Activated CD4-positive, alpha-beta T cell treated with anti-CD3 and anti-CD28 coated beads, Interleukin-2, amount 50 U/mL, for 1 hour (primary cell): ENCODE measurements around the gene ZNF217.
"Not testable (repeated sequence)": the region's sequence is repeated elsewhere in the genome, so short reads cannot be mapped to it uniquely, and the experiment has no call there.

Experiments
- DNase-seq: peaks from one replicate; pipeline ENCODE4 v3.0.0-alpha.2; 2020

ZNF217 gene

DNA sequence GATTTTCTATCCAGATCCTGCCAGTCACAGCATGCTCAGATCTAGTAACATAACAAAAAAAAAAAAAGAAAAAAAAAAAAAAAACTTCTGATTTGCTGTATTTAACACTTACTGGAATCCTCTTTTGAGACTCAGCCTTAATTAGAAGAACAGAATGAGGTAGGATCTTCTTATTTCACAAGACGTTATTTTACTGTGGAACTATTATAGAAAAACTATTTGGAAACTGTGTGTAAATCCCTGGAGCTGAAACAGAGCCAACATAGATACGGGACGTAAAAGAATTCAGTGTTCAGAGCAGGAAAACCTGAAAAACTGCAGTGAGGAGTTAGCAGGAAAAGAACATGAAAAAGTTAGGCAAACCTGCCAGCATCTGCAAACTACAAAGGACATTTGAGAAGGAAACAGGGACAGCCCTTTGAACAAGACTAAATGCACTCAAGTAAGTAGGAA, 3.4 kb upstream of the ZNF217 start:
- DNase-seq, result no peak

GRCh38 chr20:53596189-53597001, 2.8 kb upstream of the ZNF217 start:
- not testable (repeated sequence) for DNase-seq

- DNase-seq, result not testable (repeated sequence)
Observed at GRCh38 chr20:53595742-53596141, 2.1 kb upstream of the ZNF217 start.

GRCh38 chr20:53595018-53595378, 1.4 kb upstream of the ZNF217 start:
- no peak for DNase-seq

GRCh38 chr20:53594068-53595017, 704 bp upstream of the ZNF217 start:
- peak; percentile 98 for DNase-seq

DNA sequence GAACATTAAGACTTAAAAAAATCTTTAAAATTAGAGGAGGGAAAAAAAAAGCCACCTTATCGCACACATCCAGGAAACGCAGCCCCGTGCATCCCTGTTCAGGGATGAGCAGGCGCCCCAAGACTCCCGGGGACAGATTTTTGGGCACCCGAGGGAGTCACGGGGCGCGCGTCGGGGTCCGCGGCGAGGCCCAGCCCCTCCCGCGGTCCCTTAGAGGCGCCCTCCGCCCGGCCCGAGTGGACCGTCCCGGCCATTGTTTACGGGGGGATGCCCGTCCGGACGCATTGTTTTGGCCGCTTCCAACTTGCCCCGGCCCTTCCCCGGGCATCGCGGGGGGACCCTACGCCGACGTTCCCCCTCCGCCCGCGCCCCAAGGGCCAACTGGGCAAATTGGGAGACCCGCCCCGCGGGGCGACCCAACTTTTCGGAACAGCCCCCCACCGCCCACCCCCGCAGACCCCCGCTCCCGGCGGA, 610 bp downstream of the ZNF217 start:
- peak; percentile 18 for DNase-seq

DNA sequence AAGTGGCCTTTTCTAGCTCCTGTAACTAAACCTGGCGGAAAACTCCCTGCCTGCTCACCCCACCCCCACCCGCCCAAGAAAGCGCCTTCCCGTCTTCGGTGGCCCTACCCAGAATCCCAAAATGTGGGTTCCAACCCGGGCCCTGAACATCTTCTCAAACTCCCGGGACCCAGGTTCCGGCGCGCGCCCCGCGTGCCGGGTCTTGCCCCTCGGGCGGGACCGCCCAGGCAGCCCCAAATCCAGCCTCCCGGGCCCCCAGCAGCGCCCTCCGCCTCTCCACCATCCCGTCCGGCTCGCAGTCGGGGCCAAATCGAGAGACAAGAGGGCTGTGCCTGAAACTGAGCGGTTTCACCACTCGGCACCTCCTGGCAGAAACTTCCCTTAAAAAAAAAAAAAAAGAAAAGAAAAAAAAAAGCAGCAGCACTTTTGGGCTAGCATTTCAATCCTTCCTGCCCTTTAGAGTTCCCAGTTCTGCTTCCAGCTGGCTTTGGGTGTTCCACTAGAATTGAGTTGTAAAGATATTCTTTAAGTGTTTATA, 1.1 kb downstream of the ZNF217 start:
- DNase-seq, result peak; percentile 43

DNA sequence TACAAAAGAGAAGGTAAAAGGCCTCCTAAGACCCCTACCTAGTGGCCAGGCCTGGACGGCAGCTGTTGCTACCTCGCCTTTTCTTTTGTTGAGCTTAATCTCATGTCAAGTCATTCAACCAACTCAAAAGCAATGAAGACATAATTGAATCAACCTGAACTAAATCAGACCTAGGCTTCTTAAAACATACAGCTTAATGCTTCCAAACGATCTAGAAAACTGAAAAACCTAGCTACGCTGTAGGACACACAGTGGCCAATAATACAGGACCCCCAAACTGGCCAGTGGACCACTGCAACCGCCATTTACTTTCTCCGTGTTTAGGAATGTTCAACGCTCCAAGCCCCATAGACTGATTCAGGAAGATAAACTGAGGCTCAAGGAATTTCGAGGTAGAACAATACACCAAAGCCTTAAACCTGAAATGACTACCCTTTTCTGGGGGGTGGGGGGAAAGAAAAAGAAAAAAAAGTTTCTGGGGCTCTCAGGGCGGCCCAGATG, 1.6 kb downstream of the ZNF217 start:
- not testable (repeated sequence) for DNase-seq

GRCh38 chr20:53591206-53591741, 2.4 kb downstream of the ZNF217 start:
- not testable (repeated sequence) for DNase-seq

- not testable (repeated sequence) for DNase-seq
Observed at GRCh38 chr20:53590608-53591007, 3.0 kb downstream of the ZNF217 start.

- not testable (repeated sequence) for DNase-seq
Observed at GRCh38 chr20:53590122-53590521, 3.5 kb downstream of the ZNF217 start.

DNA sequence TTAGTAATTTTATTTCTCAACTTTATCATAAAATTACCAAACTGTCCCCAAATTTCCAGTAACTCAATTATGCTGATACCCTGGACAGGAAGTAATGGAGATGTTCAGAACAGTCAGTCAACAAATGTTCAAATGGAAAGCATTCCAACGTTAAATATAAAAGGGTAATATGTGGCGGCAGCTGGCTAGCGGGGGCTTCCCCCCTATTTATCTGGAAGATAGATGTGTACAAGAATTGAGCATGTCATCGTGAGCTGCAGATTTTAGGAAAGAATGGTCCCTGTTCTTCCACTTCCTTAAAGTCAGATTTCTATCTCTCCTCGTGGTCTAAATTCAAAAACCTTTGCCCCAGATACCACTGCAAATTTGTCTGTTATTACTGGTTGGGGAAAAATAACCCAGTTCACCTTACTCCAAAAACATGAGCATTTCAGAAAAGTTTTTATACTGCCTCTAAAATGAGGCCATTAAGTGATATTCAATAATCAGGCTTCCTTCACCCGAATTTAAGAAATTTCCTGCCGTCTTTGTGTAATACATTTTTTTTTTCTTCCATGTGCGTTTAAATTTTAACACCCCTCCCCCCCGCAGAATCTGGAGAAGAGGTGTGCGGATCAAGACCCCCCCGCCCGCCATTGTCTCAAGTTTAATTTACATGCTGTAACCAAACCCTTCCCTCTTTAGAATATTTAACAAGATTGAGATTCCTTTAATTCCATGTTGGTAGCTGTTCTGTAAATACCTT, 4.1 kb downstream of the ZNF217 start:
- not testable (repeated sequence) for DNase-seq

- not testable (repeated sequence) for DNase-seq
Observed at GRCh38 chr20:53587157-53587703, 6.4 kb downstream of the ZNF217 start.

- DNase-seq, result no peak
Observed at GRCh38 chr20:53586640-53587039, 7.0 kb downstream of the ZNF217 start.

- not testable (repeated sequence) for DNase-seq
Observed at GRCh38 chr20:53585910-53586309, 7.7 kb downstream of the ZNF217 start.

- DNase-seq, result not testable (repeated sequence)
Observed at GRCh38 chr20:53585004-53585569, 8.6 kb downstream of the ZNF217 start.

GRCh38 chr20:53584550-53584913, 9.1 kb downstream of the ZNF217 start:
- DNase-seq, result not testable (repeated sequence)

DNA sequence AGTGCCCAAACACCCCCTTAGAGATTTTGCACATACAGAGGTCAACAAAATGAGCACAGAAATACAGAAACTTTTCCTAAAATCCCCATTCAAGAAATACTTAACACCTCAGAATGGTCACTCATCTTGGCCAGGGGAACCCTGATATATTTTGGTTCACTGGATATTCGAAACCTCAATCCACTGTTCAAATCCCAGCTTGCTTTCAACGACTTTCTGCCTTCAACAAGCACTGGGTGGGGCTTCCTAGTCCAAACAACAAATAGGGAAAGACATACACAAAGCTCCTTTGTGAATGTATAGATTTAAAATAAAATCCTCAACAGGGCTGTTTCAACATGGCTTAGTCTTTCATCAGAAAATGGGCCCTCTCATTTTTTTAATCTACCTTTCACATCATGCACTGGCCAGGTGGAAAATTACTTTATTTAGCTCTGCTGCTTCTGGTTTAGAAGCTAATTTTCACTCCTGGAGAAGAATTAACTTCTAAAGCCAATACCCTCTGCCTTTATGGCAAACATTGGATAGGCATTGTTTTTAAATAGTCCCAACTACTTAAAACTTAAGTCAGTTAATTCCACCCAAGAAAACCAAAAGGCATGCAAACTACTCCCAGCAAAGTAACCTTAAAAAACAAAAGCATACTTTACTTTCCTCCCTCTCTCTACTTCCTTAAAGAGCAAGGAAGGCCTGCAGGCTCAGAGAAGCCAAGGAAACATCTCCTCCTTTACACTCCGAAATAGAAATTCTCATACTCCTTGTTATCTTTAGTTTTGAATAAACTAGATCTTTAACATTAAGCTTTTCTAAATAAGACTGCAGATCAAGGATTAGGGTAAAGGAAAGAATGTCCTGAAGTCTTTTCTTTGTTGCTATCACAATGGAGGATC, 9.7 kb downstream of the ZNF217 start:
- DNase-seq, result not testable (repeated sequence)

GRCh38 chr20:53582574-53583351, 10.9 kb downstream of the ZNF217 start:
- peak; percentile 35 for DNase-seq

DNA sequence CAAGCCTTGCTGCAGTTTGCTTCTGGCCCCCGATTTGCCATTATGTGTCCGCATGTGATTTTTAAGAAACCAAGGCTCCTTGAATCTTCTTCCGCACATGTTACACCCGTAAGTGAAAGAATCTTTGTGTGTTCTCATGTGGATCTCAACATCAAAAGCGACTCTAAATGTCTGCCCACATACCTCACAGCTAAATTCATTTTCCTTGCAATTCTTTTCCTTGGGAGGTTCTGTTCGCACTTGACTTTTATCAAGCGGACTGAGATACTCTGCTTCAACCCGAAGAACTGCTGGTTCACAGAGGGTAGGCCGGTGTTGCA, 11.4 kb downstream of the ZNF217 start:
- DNase-seq, result no peak
